Esophagus muscularis mucosa (tissue), 4 donors: ENCODE measurements around the gene UBASH3B. TPM values are rescaled to one million over a fixed set of nuclear protein-coding genes. Genes with fewer than 3 reads are reported as not detected.
"Not testable (repeated sequence)": the region's sequence is repeated elsewhere in the genome, so short reads cannot be mapped to it uniquely, and the experiment has no call there.

Experiments
- DNase-seq: peaks from one replicate; pipeline ENCODE4 v3.0.0-alpha.2; 2017; ENCODE audit errors: extremely low spot score
- H3K27ac ChIP-seq, 4 donors: fragments of 200-600 bp; sonication (generic); replicated peaks in 1 of 4; 1 replicate in 3 of 4; 2 replicates in 1 of 4; pipeline ENCODE4 v1.5.1; 2016 to 2019; ENCODE audit warnings: mild to moderate bottlenecking in 1 of 4
- H3K27me3 ChIP-seq, 4 donors: fragments of 200-600 bp; sonication (generic); one replicate each; pipeline versions ENCODE4 v1.5.1 to v1.6.0; 2016 to 2019
- H3K36me3 ChIP-seq, 4 donors: fragments of 200-600 bp; sonication (generic); one replicate each; pipeline ENCODE4 v1.5.1; 2016 to 2019
- H3K4me1 ChIP-seq, 4 donors: fragments of 200-600 bp; sonication (generic); one replicate each; pipeline ENCODE4 v1.5.1; 2016 to 2019
- H3K4me3 ChIP-seq, 4 donors: fragments of 200-600 bp; sonication (generic); 1 replicate in 2 of 4; 2 replicates in 2 of 4; pipeline ENCODE4 v1.5.1; 2016 to 2019; ENCODE audit warnings: mild to moderate bottlenecking in 4 of 4, moderate library complexity in 1 of 4
- H3K9me3 ChIP-seq, 4 donors: fragments of 200-600 bp; sonication (generic); 1 replicate in 3 of 4; 2 replicates in 1 of 4; pipeline ENCODE4 v1.5.1; 2016 to 2019
- EP300 ChIP-seq: sonication (generic); formaldehyde crosslinking; IDR thresholded peaks from one replicate; pipeline ENCODE4 v1.6.1; 2017; ENCODE audit warnings: antibody characterized with exemption
- POLR2A ChIP-seq: fragments of 450-650 bp; IDR thresholded peaks from one replicate; pipeline ENCODE4 v1.6.1; 2017; ENCODE audit warnings: antibody characterized with exemption, moderate library complexity, mild to moderate bottlenecking, low read depth
- POLR2AphosphoS5 ChIP-seq, 2 donors: sonication (generic); formaldehyde crosslinking; IDR thresholded peaks; one replicate each; pipeline ENCODE4 v1.6.1; 2017; ENCODE audit warnings: antibody characterized with exemption in 2 of 2
- WGBS: methylation state at CpG from one replicate; pipeline ENCODE4 v1.1.5; 2018; 5-methylcytosine and 5-hydroxymethylcytosine counted together
- intact Hi-C: fragments of 100-400 bp; cut with DNase I; formaldehyde crosslinking; loops from one replicate; pipeline ENCODE4 v1.15.1; 2023
- total RNA-seq, 4 donors: library from RNA; depleted of rRNA; stranded (reverse); fragments of >200 nt; gene quantifications; one replicate each; pipeline versions ENCODE4 v1.1.0 to v1.2.1, GENCODE V29; 2016
- TF ChIP-seq, protein P1 (sequence below), 3 experiments: fragments of 200-600 bp in 2 of 3; fragments of 450-650 bp in 1 of 3; sonication (generic) in 2 of 3; IDR thresholded peaks; one replicate each; pipeline ENCODE4 v1.5.1; 2017 to 2019; ENCODE audit warnings: antibody characterized with exemption in 3 of 3, mild to moderate bottlenecking in 2 of 3, moderate library complexity in 1 of 3

Gene UBASH3B
- total RNA-seq, 4 donors from 2014 or later, result 0.42 to 6.8 (median 1.7) TPM

DNA sequence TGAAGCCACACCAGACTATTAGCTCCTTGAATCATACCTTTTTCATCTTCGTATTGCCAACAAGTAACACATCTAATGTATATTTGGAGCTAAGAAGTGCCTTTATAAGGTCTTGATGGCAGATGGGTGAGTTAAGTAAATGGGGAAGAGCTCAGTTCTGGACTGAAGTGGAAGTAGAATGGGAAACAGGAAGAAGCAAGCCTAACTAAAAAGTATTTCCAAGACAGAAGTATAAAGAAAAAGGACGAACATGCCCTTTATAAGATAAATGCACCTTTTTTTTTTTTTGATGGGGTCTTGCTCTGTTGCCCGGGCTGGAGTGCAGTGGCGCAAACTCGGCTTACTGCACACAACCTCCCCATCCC is 197.3 kb downstream of the UBASH3B start:
- TF ChIP-seq POLR2A (no peak), POLR2AphosphoS5 (IDR thresholded peaks at IDR 0.05) (no peak), EP300 (no peak)
- TF ChIP-seq, protein P1, sequence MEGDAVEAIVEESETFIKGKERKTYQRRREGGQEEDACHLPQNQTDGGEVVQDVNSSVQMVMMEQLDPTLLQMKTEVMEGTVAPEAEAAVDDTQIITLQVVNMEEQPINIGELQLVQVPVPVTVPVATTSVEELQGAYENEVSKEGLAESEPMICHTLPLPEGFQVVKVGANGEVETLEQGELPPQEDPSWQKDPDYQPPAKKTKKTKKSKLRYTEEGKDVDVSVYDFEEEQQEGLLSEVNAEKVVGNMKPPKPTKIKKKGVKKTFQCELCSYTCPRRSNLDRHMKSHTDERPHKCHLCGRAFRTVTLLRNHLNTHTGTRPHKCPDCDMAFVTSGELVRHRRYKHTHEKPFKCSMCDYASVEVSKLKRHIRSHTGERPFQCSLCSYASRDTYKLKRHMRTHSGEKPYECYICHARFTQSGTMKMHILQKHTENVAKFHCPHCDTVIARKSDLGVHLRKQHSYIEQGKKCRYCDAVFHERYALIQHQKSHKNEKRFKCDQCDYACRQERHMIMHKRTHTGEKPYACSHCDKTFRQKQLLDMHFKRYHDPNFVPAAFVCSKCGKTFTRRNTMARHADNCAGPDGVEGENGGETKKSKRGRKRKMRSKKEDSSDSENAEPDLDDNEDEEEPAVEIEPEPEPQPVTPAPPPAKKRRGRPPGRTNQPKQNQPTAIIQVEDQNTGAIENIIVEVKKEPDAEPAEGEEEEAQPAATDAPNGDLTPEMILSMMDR (IDR thresholded peaks at IDR 0.05), result no peak
- WGBS, result 90% methylated on average over 5 of the region's 5 CpGs
- Histone ChIP-seq H3K9me3 (no peaks in the 10 kb centered on the region), H3K4me1 (no peaks in the 10 kb centered on the region), H3K27ac (no peak overlapping the region), H3K36me3 (no peaks in the 10 kb centered on the region), H3K27me3 (peaks cover 0 to 27% (median 0%) of the 10 kb centered on the region in 4 donors), H3K4me3 (no peak overlapping the region)
- DNase-seq, result no peak
- intact Hi-C loops, result loop anchor here (5.0 kb wide), 2 partner anchors 55 to 220 kb away; no protein-coding TSS in a partner anchor

DNA sequence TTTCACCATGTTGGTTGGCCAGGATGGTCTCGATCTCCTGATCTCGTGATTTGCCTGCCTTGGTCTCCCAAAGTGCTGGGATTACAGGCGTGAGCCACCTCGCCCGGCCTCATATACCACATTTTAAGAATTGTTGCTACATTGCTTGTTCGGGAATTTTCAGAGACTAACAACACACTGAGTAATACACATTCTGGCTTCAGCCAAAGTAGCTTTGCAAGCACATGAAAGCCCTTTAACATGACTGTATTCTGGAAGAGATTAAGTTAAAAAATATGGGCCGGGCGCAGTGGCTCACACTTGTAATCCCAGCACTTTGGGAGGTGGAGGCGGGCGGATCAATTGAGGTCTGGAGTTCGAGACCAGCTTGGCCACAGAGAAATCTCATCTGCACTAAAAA is 197.7 kb downstream of the UBASH3B start:
- no peak for TF ChIP-seq POLR2A
- no peak for TF ChIP-seq EP300
- TF ChIP-seq, protein P1 (IDR thresholded peaks at IDR 0.05), result no peak
- no peak for TF ChIP-seq POLR2AphosphoS5 (IDR thresholded peaks at IDR 0.05)
- no peak overlapping the region for H3K4me3 ChIP-seq
- intact Hi-C loops, result loop anchor here (5.0 kb wide), 2 partner anchors 56 to 221 kb away; no protein-coding TSS in a partner anchor
- no peak overlapping the region for H3K27ac ChIP-seq
- H3K27me3 ChIP-seq, result peaks cover 0 to 27% (median 0%) of the 10 kb centered on the region in 4 donors
- H3K36me3 ChIP-seq, result no peaks in the 10 kb centered on the region
- DNase-seq, result no peak
- 90% methylated on average over 11 of the region's 11 CpGs for WGBS
- H3K9me3 ChIP-seq, result no peaks in the 10 kb centered on the region
- H3K4me1 ChIP-seq, result no peaks in the 10 kb centered on the region

DNA sequence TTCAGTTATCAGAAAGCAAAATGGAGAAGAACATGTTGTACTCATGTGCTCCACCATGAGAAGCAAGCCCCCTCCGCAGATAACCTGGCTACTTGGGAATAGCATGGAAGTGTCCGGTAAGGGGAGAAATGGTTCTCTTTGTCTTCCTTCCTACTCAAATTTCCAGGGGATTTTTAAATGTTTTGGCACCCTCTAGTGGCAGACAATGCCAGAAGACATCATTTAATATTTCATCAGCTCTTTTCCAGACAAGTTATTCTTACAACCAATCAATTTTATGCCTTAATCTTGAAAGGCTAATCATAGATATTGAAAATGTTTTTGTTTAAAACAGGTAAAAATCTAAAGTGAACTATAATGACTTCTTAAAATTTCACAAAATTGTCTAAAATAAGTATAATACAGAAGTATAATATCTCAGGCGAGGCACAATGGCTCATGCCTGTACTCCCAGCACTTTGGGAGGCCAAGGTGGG is 198.5 kb downstream of the UBASH3B start:
- no peaks in the 10 kb centered on the region for H3K36me3 ChIP-seq
- H3K4me3 ChIP-seq, result no peak overlapping the region
- H3K27ac ChIP-seq, result no peak overlapping the region
- no peaks in the 10 kb centered on the region for H3K4me1 ChIP-seq
- peaks cover 0 to 26% (median 0%) of the 10 kb centered on the region in 4 donors for H3K27me3 ChIP-seq
- DNase-seq, result no peak
- intact Hi-C loops, result loop anchor here (5.0 kb wide), 2 partner anchors 57 to 222 kb away; no protein-coding TSS in a partner anchor
- no peaks in the 10 kb centered on the region for H3K9me3 ChIP-seq
- WGBS, result 43% methylated on average over 3 of the region's 3 CpGs
- TF ChIP-seq, protein P1 (IDR thresholded peaks at IDR 0.05), result peak; percentile 64 to 70 (median 70)
- TF ChIP-seq POLR2A, result no peak

DNA sequence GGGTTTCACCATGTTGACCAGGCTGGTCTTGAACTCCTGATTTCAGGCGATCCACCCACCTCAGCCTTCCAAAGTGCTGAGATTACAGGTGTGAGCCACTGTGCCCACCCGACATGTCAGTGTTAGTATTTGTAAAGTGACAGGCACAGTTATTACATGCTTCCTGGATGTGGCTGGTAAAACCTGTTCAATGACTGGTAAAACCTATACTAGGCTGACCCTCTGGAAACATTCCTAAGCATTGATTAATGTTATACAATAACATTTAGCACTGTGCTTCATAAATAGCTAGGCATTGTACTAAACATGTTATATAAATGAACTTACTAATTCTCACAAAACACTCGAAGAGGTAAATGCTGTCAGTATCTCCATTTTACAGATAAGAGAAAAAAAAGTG is 206.1 kb downstream of the UBASH3B start:
- no peaks in the 10 kb centered on the region for H3K36me3 ChIP-seq
- TF ChIP-seq, protein P1 (IDR thresholded peaks at IDR 0.05), result no peak
- TF ChIP-seq POLR2A (no peak), POLR2AphosphoS5 (IDR thresholded peaks at IDR 0.05) (no peak), EP300 (no peak)
- H3K4me1 ChIP-seq, result peaks cover 0 to 4% (median 0%) of the 10 kb centered on the region in 4 donors
- H3K4me3 ChIP-seq, result no peak overlapping the region
- WGBS, result 78% methylated on average over 3 of the region's 3 CpGs
- H3K27me3 ChIP-seq, result peaks cover 0 to 16% (median 0%) of the 10 kb centered on the region in 4 donors
- intact Hi-C loops, result loop anchor here (2.0 to 10.0 kb wide), 3 partner anchors 161 to 403 kb away; no protein-coding TSS in a partner anchor
- no peak for DNase-seq
- H3K9me3 ChIP-seq, result no peaks in the 10 kb centered on the region
- no peak overlapping the region for H3K27ac ChIP-seq

DNA sequence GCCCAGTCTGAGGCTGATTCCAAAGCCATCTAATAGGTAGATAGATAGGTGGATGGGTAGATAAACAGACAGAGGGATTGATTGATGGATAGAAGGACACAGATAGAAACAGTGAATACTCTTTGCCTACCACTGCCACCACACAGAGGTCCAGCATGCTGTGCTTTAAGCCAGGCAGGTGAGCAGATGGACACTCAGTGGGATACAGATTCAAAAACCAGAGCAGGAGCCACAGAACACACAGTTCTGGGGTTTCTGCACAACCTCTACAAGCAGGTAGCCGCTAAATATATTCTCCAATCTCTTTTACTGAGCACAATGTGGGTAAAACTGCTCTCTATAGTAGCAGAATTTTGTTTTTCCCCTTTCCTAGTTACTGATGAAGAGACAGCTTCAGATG is 206.6 kb downstream of the UBASH3B start:
- Histone ChIP-seq H3K4me3 (no peak overlapping the region), H3K27ac (no peak overlapping the region), H3K9me3 (no peaks in the 10 kb centered on the region), H3K27me3 (peaks cover 0 to 18% (median 0%) of the 10 kb centered on the region in 4 donors), H3K4me1 (peaks cover 0 to 4% (median 0%) of the 10 kb centered on the region in 4 donors), H3K36me3 (no peaks in the 10 kb centered on the region)
- TF ChIP-seq EP300 (no peak), POLR2A (no peak), POLR2AphosphoS5 (IDR thresholded peaks at IDR 0.05) (no peak)
- TF ChIP-seq, protein P1 (IDR thresholded peaks at IDR 0.05), result no peak
- intact Hi-C loops, result loop anchor here (2.0 to 10.0 kb wide), 3 partner anchors 161 to 403 kb away; no protein-coding TSS in a partner anchor
- no peak for DNase-seq
- 91% methylated on average over 1 of the region's 1 CpG for WGBS

DNA sequence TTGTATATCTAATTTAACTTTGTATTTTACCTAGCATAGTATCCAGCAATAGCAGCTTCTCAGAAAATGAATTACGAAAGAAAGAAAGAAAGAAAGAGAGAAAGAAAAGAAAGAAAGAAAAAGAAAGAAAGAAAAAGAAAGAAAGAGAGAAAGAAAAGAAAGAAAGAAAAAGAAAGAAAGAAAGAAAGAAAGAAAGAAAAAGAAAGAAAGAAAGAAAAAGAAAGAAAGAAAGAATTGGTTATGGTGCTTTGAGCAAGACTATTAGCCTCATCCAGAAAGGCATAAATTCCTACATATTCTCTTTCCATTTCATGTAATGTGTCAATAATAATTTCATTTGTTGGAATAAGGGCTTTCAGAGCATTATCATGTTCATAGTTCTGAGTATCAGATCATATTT is 207.6 kb downstream of the UBASH3B start:
- not testable (repeated sequence) for H3K27ac ChIP-seq

More for the DNA sequence above, 207.6 kb downstream of the UBASH3B start:
- H3K27me3 ChIP-seq, result peaks cover 0 to 18% (median 0%) of the 10 kb centered on the region in 4 donors
- H3K36me3 ChIP-seq, H3K4me3 ChIP-seq, H3K4me1 ChIP-seq, H3K9me3 ChIP-seq, DNase-seq: not testable (repeated sequence)
- intact Hi-C loops, result loop anchor here (2.0 to 10.0 kb wide), 3 partner anchors 160 to 402 kb away; no protein-coding TSS in a partner anchor
- 94% methylated on average over 1 of the region's 1 CpG for WGBS
